Neural progenitor cell (in vitro differentiated cells): Measurements from ENCODE around the gene BMPR1A. TPM values are rescaled to one million over a fixed set of nuclear protein-coding genes. Genes with fewer than 3 reads are reported as not detected.
"Not testable (repeated sequence)": the region's sequence is repeated elsewhere in the genome, so short reads cannot be mapped to it uniquely, and the experiment has no call there.

Experiments used
- DNase-seq: peaks from one replicate; pipeline ENCODE4 v3.0.0-alpha.2; 2016; ENCODE audit warnings: low spot score
- H2AFZ ChIP-seq: fragments of 200-600 bp; sonication (generic); replicated peaks from 2 replicates; pipeline ENCODE4 v1.6.1; 2016; ENCODE audit warnings: antibody characterized with exemption
- H3F3A ChIP-seq: fragments of 200-600 bp; sonication (generic); 2 replicates; pipeline ENCODE4 v1.6.1; 2016; ENCODE audit warnings: antibody characterized with exemption, low read depth
- H3K27ac ChIP-seq: fragments of 200-600 bp; sonication (generic); 2 replicates; pipeline ENCODE4 v1.5.1; 2016; ENCODE audit warnings: mild to moderate bottlenecking
- H3K27me3 ChIP-seq: fragments of 200-600 bp; sonication (generic); 2 replicates; pipeline ENCODE4 v1.6.1; 2016; ENCODE audit warnings: mild to moderate bottlenecking, moderate library complexity
- H3K36me3 ChIP-seq: fragments of 200-600 bp; sonication (generic); 2 replicates; pipeline ENCODE4 v1.5.1; 2016
- H3K4me1 ChIP-seq: fragments of 200-600 bp; sonication (generic); 2 replicates; pipeline ENCODE4 v1.6.1; 2016; ENCODE audit warnings: mixed run types
- H3K4me2 ChIP-seq: fragments of 200-600 bp; sonication (generic); 2 replicates; pipeline ENCODE4 v1.6.1; 2016
- H3K4me3 ChIP-seq: fragments of 200-600 bp; sonication (generic); 2 replicates; pipeline ENCODE4 v1.5.1; 2016
- H3K79me2 ChIP-seq: fragments of 200-600 bp; sonication (generic); 2 replicates; pipeline ENCODE4 v1.6.1; 2016; ENCODE audit warnings: low read depth
- H3K9ac ChIP-seq: fragments of 200-600 bp; sonication (generic); 2 replicates; pipeline ENCODE4 v1.6.1; 2016
- H3K9me3 ChIP-seq: fragments of 200-600 bp; sonication (generic); 2 replicates; pipeline ENCODE4 v1.5.1; 2016; ENCODE audit warnings: low read depth
- H4K20me1 ChIP-seq: fragments of 200-600 bp; sonication (generic); 2 replicates; pipeline ENCODE4 v1.6.1; 2016; ENCODE audit warnings: low read depth
- H3K27ac Mint-ChIP-seq: 3 replicates; pipeline ENCODE4 v1.8.0; 2021; ENCODE audit warnings: mixed read lengths
- H3K27me3 Mint-ChIP-seq: 2 replicates; pipeline ENCODE4 v1.8.0; 2022; ENCODE audit warnings: low read depth, mild to moderate bottlenecking, inconsistent platforms, moderate library complexity, mixed read lengths; ENCODE audit not compliant: insufficient read depth
- H3K36me3 Mint-ChIP-seq: 3 replicates; pipeline ENCODE4 v1.8.0; 2021; ENCODE audit warnings: mixed read lengths
- H3K4me1 Mint-ChIP-seq: 3 replicates; pipeline ENCODE4 v1.8.0; 2021; ENCODE audit warnings: mixed read lengths
- H3K4me3 Mint-ChIP-seq: 3 replicates; pipeline ENCODE4 v1.8.0; 2021; ENCODE audit warnings: mild to moderate bottlenecking, moderate library complexity, mixed read lengths
- H3K9me3 Mint-ChIP-seq: 3 replicates; pipeline ENCODE4 v1.8.0; 2020; ENCODE audit warnings: mixed read lengths
- CTCF ChIP-seq: fragments of 200-600 bp; sonication (generic); IDR thresholded peaks from 2 replicates; pipeline ENCODE4 v1.5.1; 2017; ENCODE audit warnings: antibody characterized with exemption, mild to moderate bottlenecking
- EZH2 ChIP-seq: fragments of 200-600 bp; sonication (generic); IDR thresholded peaks from 2 replicates; pipeline ENCODE4 v1.6.1; 2017; ENCODE audit warnings: antibody characterized with exemption, mild to moderate bottlenecking, moderate library complexity
- EZH2phosphoT487 ChIP-seq: fragments of 200-600 bp; sonication (generic); IDR thresholded peaks from 2 replicates; pipeline ENCODE4 v1.6.1; 2017; ENCODE audit warnings: antibody characterized with exemption
- total RNA-seq: library from RNA; depleted of rRNA; stranded (reverse); fragments of >200 nt; gene quantifications from 2 replicates; pipeline ENCODE4 v1.2.3, GENCODE V29; 2015; ENCODE audit warnings: low replicate concordance

BMPR1A gene
- total RNA-seq, 1 donor from 2014 or later, result 76.2 TPM

GRCh38 chr10:86932674-86933073 is 176.3 kb downstream of the BMPR1A start:
- Histone ChIP-seq H3K9ac (no peak overlapping the region), H2AFZ (no peak overlapping the region), H3K79me2 (no peaks in the 10 kb centered on the region), H4K20me1 (no peaks in the 10 kb centered on the region), H3K9me3 (no peaks in the 10 kb centered on the region), H3K36me3 (no peaks in the 10 kb centered on the region), H3K27ac (no peak overlapping the region), H3F3A (no peaks in the 10 kb centered on the region), H3K4me2 (no peak overlapping the region), H3K4me3 (no peak overlapping the region), H3K27me3 (no peaks in the 10 kb centered on the region), H3K4me1 (no peaks in the 10 kb centered on the region)
- Mint-ChIP-seq H3K27ac (peak overlapping the region; percentile 50), H3K9me3 (no peaks in the 10 kb centered on the region), H3K27me3 (peaks cover 12% of the 10 kb centered on the region), H3K4me1 (no peaks in the 10 kb centered on the region), H3K4me3 (no peak overlapping the region), H3K36me3 (peaks cover 15% of the 10 kb centered on the region)
- no peak for DNase-seq
- no peak for TF ChIP-seq EZH2phosphoT487
- no peak for TF ChIP-seq EZH2
- TF ChIP-seq CTCF, result no peak

- H3K4me3 ChIP-seq, DNase-seq, H3K4me1 Mint-ChIP-seq, H2AFZ ChIP-seq, H3K27ac ChIP-seq, H3K27ac Mint-ChIP-seq, H3K27me3 ChIP-seq, H3K9ac ChIP-seq, H3K4me3 Mint-ChIP-seq, H3K79me2 ChIP-seq, H3K4me2 ChIP-seq, H3K9me3 Mint-ChIP-seq, H3K4me1 ChIP-seq, H3K36me3 ChIP-seq, H3F3A ChIP-seq, H3K9me3 ChIP-seq, H4K20me1 ChIP-seq, H3K27me3 Mint-ChIP-seq: not testable (repeated sequence)
- peaks cover 12% of the 10 kb centered on the region for H3K36me3 Mint-ChIP-seq
These were observed 177.8 kb downstream of the BMPR1A start for GRCh38 chr10:86934162-86934711.

GRCh38 chr10:86936661-86937501 is 180.5 kb downstream of the BMPR1A start:
- H3K4me2 ChIP-seq, result no peak overlapping the region
- H3F3A ChIP-seq, result no peaks in the 10 kb centered on the region
- no peak overlapping the region for H3K27ac Mint-ChIP-seq

More at GRCh38 chr10:86936661-86937501, 180.5 kb downstream of the BMPR1A start:
- Histone ChIP-seq H2AFZ (no peak overlapping the region), H4K20me1 (no peaks in the 10 kb centered on the region), H3K79me2 (no peaks in the 10 kb centered on the region), H3K27me3 (no peaks in the 10 kb centered on the region), H3K4me1 (no peaks in the 10 kb centered on the region), H3K9ac (no peak overlapping the region), H3K27ac (no peak overlapping the region), H3K4me3 (no peak overlapping the region), H3K9me3 (no peaks in the 10 kb centered on the region), H3K36me3 (no peaks in the 10 kb centered on the region)
- no peak for TF ChIP-seq EZH2phosphoT487
- TF ChIP-seq EZH2, result no peak
- no peak for TF ChIP-seq CTCF
- peaks cover 7% of the 10 kb centered on the region for H3K27me3 Mint-ChIP-seq
- peaks cover 2% of the 10 kb centered on the region for H3K36me3 Mint-ChIP-seq
- H3K4me1 Mint-ChIP-seq, result no peaks in the 10 kb centered on the region
- DNase-seq, result no peak
- H3K9me3 Mint-ChIP-seq, result no peaks in the 10 kb centered on the region
- no peak overlapping the region for H3K4me3 Mint-ChIP-seq
